T-helper 1 cell treated with Interleukin-12 subunit alpha and Interleukin-12 subunit beta and Interleukin-4 antibody, amounts not matched to agents 30 μg/mL and 1 μg/mL, for 36 hours (primary cell): ENCODE measurements around the gene FBXL7.

Source experiments
- H3K27ac Mint-ChIP-seq: one replicate; pipeline ENCODE4 v1.8.0; 2021; ENCODE audit warnings: mild to moderate bottlenecking, mixed read lengths
- H3K27me3 Mint-ChIP-seq: one replicate; pipeline ENCODE4 v1.8.0; 2021; ENCODE audit warnings: low read depth, mixed read lengths
- H3K36me3 Mint-ChIP-seq: one replicate; pipeline ENCODE4 v1.8.0; 2021; ENCODE audit warnings: low read depth, mixed read lengths
- H3K4me1 Mint-ChIP-seq: one replicate; pipeline ENCODE4 v1.8.0; 2021; ENCODE audit warnings: low read depth, mixed read lengths
- H3K4me3 Mint-ChIP-seq: one replicate; pipeline ENCODE4 v1.8.0; 2021; ENCODE audit warnings: mild to moderate bottlenecking, moderate library complexity, mixed read lengths
- H3K9me3 Mint-ChIP-seq: one replicate; pipeline ENCODE4 v1.8.0; 2021; ENCODE audit warnings: mixed read lengths

The FBXL7 gene

GRCh38 chr5:15946026-15946425 lies 446.0 kb downstream of the FBXL7 start:
- H3K36me3 Mint-ChIP-seq = no peaks in the 10 kb centered on the region
- H3K9me3 Mint-ChIP-seq = peaks cover 16% of the 10 kb centered on the region
- no peaks in the 10 kb centered on the region for H3K27me3 Mint-ChIP-seq
- no peaks in the 10 kb centered on the region for H3K4me1 Mint-ChIP-seq
- H3K4me3 Mint-ChIP-seq = no peak overlapping the region
- no peak overlapping the region for H3K27ac Mint-ChIP-seq

GRCh38 chr5:15948190-15948589 lies 448.2 kb downstream of the FBXL7 start:
- Mint-ChIP-seq H3K4me3 (no peak overlapping the region), H3K36me3 (no peaks in the 10 kb centered on the region), H3K9me3 (peaks cover 24% of the 10 kb centered on the region), H3K27ac (no peak overlapping the region), H3K27me3 (no peaks in the 10 kb centered on the region), H3K4me1 (no peaks in the 10 kb centered on the region)

GRCh38 chr5:15951126-15951525 lies 451.1 kb downstream of the FBXL7 start:
- no peak overlapping the region for H3K4me3 Mint-ChIP-seq
- H3K27me3 Mint-ChIP-seq = no peaks in the 10 kb centered on the region
- peaks cover 24% of the 10 kb centered on the region for H3K9me3 Mint-ChIP-seq
- H3K27ac Mint-ChIP-seq = no peak overlapping the region
- H3K4me1 Mint-ChIP-seq = no peaks in the 10 kb centered on the region
- no peaks in the 10 kb centered on the region for H3K36me3 Mint-ChIP-seq

GRCh38 chr5:15951550-15951949 lies 451.6 kb downstream of the FBXL7 start:
- H3K4me1 Mint-ChIP-seq = no peaks in the 10 kb centered on the region
- peaks cover 24% of the 10 kb centered on the region for H3K9me3 Mint-ChIP-seq
- H3K4me3 Mint-ChIP-seq = no peak overlapping the region

GRCh38 chr5:15956622-15957021 lies 456.6 kb downstream of the FBXL7 start:
- H3K4me1 Mint-ChIP-seq = no peaks in the 10 kb centered on the region
- no peaks in the 10 kb centered on the region for H3K36me3 Mint-ChIP-seq
- no peaks in the 10 kb centered on the region for H3K27me3 Mint-ChIP-seq
- H3K27ac Mint-ChIP-seq = no peak overlapping the region
- no peak overlapping the region for H3K4me3 Mint-ChIP-seq
- H3K9me3 Mint-ChIP-seq = peaks cover 14% of the 10 kb centered on the region

More at GRCh38 chr5:15951550-15951949, 451.6 kb downstream of the FBXL7 start:
- H3K36me3 Mint-ChIP-seq = no peaks in the 10 kb centered on the region
- no peaks in the 10 kb centered on the region for H3K27me3 Mint-ChIP-seq
- H3K27ac Mint-ChIP-seq = no peak overlapping the region

- H3K4me1 Mint-ChIP-seq = no peaks in the 10 kb centered on the region
- no peaks in the 10 kb centered on the region for H3K36me3 Mint-ChIP-seq
- H3K4me3 Mint-ChIP-seq = no peak overlapping the region
- no peak overlapping the region for H3K27ac Mint-ChIP-seq
- H3K9me3 Mint-ChIP-seq = peaks cover 14% of the 10 kb centered on the region
- no peaks in the 10 kb centered on the region for H3K27me3 Mint-ChIP-seq
These were observed 457.1 kb downstream of the FBXL7 start for GRCh38 chr5:15957124-15957523.

GRCh38 chr5:15959370-15960164 lies 459.6 kb downstream of the FBXL7 start:
- H3K36me3 Mint-ChIP-seq = no peaks in the 10 kb centered on the region
- H3K27ac Mint-ChIP-seq = no peak overlapping the region
- no peaks in the 10 kb centered on the region for H3K27me3 Mint-ChIP-seq
- no peaks in the 10 kb centered on the region for H3K4me1 Mint-ChIP-seq
- peaks cover 15% of the 10 kb centered on the region for H3K9me3 Mint-ChIP-seq
- H3K4me3 Mint-ChIP-seq = no peak overlapping the region

- H3K4me1 Mint-ChIP-seq = no peaks in the 10 kb centered on the region
- no peak overlapping the region for H3K27ac Mint-ChIP-seq
- H3K27me3 Mint-ChIP-seq = no peaks in the 10 kb centered on the region
- peaks cover 10% of the 10 kb centered on the region for H3K9me3 Mint-ChIP-seq
- no peak overlapping the region for H3K4me3 Mint-ChIP-seq
- no peaks in the 10 kb centered on the region for H3K36me3 Mint-ChIP-seq
These were observed 466.2 kb downstream of the FBXL7 start for GRCh38 chr5:15966066-15966640.

- H3K36me3 Mint-ChIP-seq = no peaks in the 10 kb centered on the region
- H3K9me3 Mint-ChIP-seq = peaks cover 10% of the 10 kb centered on the region
- H3K4me3 Mint-ChIP-seq = no peak overlapping the region
- H3K4me1 Mint-ChIP-seq = no peaks in the 10 kb centered on the region
- no peak overlapping the region for H3K27ac Mint-ChIP-seq
- no peaks in the 10 kb centered on the region for H3K27me3 Mint-ChIP-seq
These were observed 466.7 kb downstream of the FBXL7 start for GRCh38 chr5:15966651-15967050.

GRCh38 chr5:15968993-15969392 lies 469.0 kb downstream of the FBXL7 start:
- Mint-ChIP-seq H3K4me1 (no peaks in the 10 kb centered on the region), H3K36me3 (no peaks in the 10 kb centered on the region), H3K27ac (no peak overlapping the region), H3K4me3 (no peak overlapping the region), H3K27me3 (no peaks in the 10 kb centered on the region), H3K9me3 (peaks cover 10% of the 10 kb centered on the region)

- no peaks in the 10 kb centered on the region for H3K27me3 Mint-ChIP-seq
- no peak overlapping the region for H3K4me3 Mint-ChIP-seq
- no peaks in the 10 kb centered on the region for H3K4me1 Mint-ChIP-seq
- peaks cover 10% of the 10 kb centered on the region for H3K9me3 Mint-ChIP-seq
- H3K27ac Mint-ChIP-seq = no peak overlapping the region
- no peaks in the 10 kb centered on the region for H3K36me3 Mint-ChIP-seq
These were observed 477.9 kb downstream of the FBXL7 start for GRCh38 chr5:15977851-15978250.

- H3K4me1 Mint-ChIP-seq = no peaks in the 10 kb centered on the region
- no peak overlapping the region for H3K4me3 Mint-ChIP-seq
- H3K36me3 Mint-ChIP-seq = no peaks in the 10 kb centered on the region
- H3K27me3 Mint-ChIP-seq = no peaks in the 10 kb centered on the region
- H3K9me3 Mint-ChIP-seq = peaks cover 6% of the 10 kb centered on the region
- no peak overlapping the region for H3K27ac Mint-ChIP-seq
These were observed 480.9 kb downstream of the FBXL7 start for GRCh38 chr5:15980835-15981234.

GRCh38 chr5:15983392-15983791 lies 483.4 kb downstream of the FBXL7 start:
- H3K27ac Mint-ChIP-seq = no peak overlapping the region
- no peaks in the 10 kb centered on the region for H3K36me3 Mint-ChIP-seq
- peaks cover 3% of the 10 kb centered on the region for H3K9me3 Mint-ChIP-seq
- H3K4me3 Mint-ChIP-seq = no peak overlapping the region
- H3K27me3 Mint-ChIP-seq = no peaks in the 10 kb centered on the region
- H3K4me1 Mint-ChIP-seq = no peaks in the 10 kb centered on the region
